K562 (cell line): ENCODE data around the gene CDCA3. TPM values are rescaled to one million over a fixed set of nuclear protein-coding genes. Genes with fewer than 3 reads are reported as not detected.

Experiments used
- ARHGAP35 ChIP-seq: fragments of 450-650 bp; IDR thresholded peaks from 2 replicates; pipeline ENCODE4 v1.6.1; 2018; ENCODE audit not compliant: partially characterized antibody
- FOSL1 ChIP-seq: fragments of 200-800 bp; sonication (Bioruptor generic); conservative IDR thresholded peaks from 2 replicates; pipeline ENCODE4 v1.6.1; 2016; ENCODE audit warnings: missing genetic modification characterization, missing compliant biosample characterization
- MBD2 ChIP-seq: sonication (generic); IDR thresholded peaks from 2 replicates; pipeline ENCODE4 v1.6.1; 2016; ENCODE audit warnings: low read depth, borderline replicate concordance
- MCM2 ChIP-seq: fragments of 450-650 bp; IDR thresholded peaks from 2 replicates; pipeline ENCODE4 v1.6.1; 2017; ENCODE audit warnings: low read depth, mild to moderate bottlenecking
- PHB ChIP-seq: fragments of 250-450 bp; sonication (Bioruptor Pico); IDR thresholded peaks from 2 replicates; pipeline ENCODE4 v1.5.0; 2021
- POLR2AphosphoS5 ChIP-seq: IDR thresholded peaks from 2 replicates; pipeline ENCODE4 v1.6.1; 2011; ENCODE audit warnings: mild to moderate bottlenecking, low read depth, low read length, moderate library complexity; ENCODE audit not compliant: control insufficient read depth, insufficient read depth
- ZBTB1 ChIP-seq: sonication (generic); formaldehyde crosslinking; IDR thresholded peaks from 2 replicates; pipeline ENCODE4 v1.8.1; 2023; ENCODE audit warnings: missing genetic modification reagents, low read depth, mild to moderate bottlenecking, borderline replicate concordance
- ZC3H11A ChIP-seq: IDR thresholded peaks from 2 replicates; pipeline ENCODE4 v1.6.1; 2012; ENCODE audit warnings: low read depth, low read length, improper control_type of control experiment
- ZNF668 ChIP-seq: fragments of 250-450 bp; sonication (Bioruptor Pico); IDR thresholded peaks from 2 replicates; pipeline ENCODE4 v1.8.0; 2022; ENCODE audit warnings: mild to moderate bottlenecking, inconsistent platforms
- polyA plus RNA-seq, 8 experiments: library from polyadenylated mRNA; depleted of rRNA in 4 of 8; stranded (reverse) in 5 of 8; unstranded in 3 of 8; fragments of >200 nt; fragmentation: Nextera tagmentation in 2 of 8; fragmentation: Illumina TruSeq in 1 of 8; extraction: Ambion mirVana in 2 of 8; extraction: Trizol in 1 of 8; gene quantifications; 2 replicates each; pipeline versions ENCODE4 v1.2.1 to v1.2.3, GENCODE V29; 2011 to 2014; ENCODE audit warnings: inconsistent platforms in 1 of 8, missing spikeins in 1 of 8
- total RNA-seq, 7 experiments: library from RNA; depleted of rRNA in 6 of 7; stranded (reverse); fragments of >200 nt in 6 of 7; fragmentation: Illumina TruSeq in 2 of 7; extraction: Trizol in 2 of 7; gene quantifications; 2 replicates each; pipeline versions ENCODE4 v1.2.1 to v1.2.3, GENCODE V29; 2011 to 2021; ENCODE audit warnings: low replicate concordance in 1 of 7
- TF ChIP-seq, protein P1 (sequence below), 2 experiments: fragments of 450-650 bp; IDR thresholded peaks; 2 replicates each; pipeline ENCODE4 v1.6.1; 2016; ENCODE audit warnings: mild to moderate bottlenecking in 2 of 2, borderline replicate concordance in 1 of 2, low read depth in 1 of 2, moderate library complexity in 1 of 2
- TF ChIP-seq, protein P2 (sequence below): fragments of 150-350 bp; IDR thresholded peaks from 2 replicates; pipeline ENCODE4 v1.6.1; 2014; ENCODE audit warnings: low read depth, mild to moderate bottlenecking, low read length, borderline replicate concordance
- TF ChIP-seq, protein P3 (sequence below): sonication (generic); formaldehyde crosslinking; IDR thresholded peaks from 2 replicates; pipeline ENCODE4 v1.9.0; 2022; ENCODE audit warnings: mild to moderate bottlenecking, missing genetic modification reagents
- TF ChIP-seq, protein P4 (sequence below): fragments of 450-650 bp; IDR thresholded peaks from 2 replicates; pipeline ENCODE4 v1.7.0; 2016; ENCODE audit warnings: borderline replicate concordance

Gene CDCA3
- total and polyA plus RNA-seq, 9 of the 15 experiments (the other 6 are each of a cell fraction or from before 2014, with no cell fraction given) = 24.2 to 80.8 (median 55.1) TPM

DNA sequence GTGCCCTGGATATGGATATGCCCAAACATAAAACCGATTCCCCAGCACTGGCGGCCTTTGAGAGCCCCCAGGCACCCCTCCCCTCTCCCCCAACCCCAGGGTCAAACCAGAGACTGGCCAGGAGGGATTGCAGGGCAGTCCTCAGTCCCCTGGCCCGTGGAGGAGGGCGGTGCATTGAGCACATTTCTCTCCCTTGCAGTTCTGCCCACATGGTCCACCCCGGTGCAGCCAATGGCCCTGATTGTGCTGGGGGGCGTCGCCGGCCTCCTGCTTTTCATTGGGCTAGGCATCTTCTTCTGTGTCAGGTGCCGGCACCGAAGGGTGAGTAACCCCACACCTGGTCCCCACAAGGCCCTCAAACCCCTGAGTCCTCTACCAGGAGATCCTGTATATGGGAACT, 32.9 kb downstream of the CDCA3 start (continued):
- TF ChIP-seq, protein P1, sequence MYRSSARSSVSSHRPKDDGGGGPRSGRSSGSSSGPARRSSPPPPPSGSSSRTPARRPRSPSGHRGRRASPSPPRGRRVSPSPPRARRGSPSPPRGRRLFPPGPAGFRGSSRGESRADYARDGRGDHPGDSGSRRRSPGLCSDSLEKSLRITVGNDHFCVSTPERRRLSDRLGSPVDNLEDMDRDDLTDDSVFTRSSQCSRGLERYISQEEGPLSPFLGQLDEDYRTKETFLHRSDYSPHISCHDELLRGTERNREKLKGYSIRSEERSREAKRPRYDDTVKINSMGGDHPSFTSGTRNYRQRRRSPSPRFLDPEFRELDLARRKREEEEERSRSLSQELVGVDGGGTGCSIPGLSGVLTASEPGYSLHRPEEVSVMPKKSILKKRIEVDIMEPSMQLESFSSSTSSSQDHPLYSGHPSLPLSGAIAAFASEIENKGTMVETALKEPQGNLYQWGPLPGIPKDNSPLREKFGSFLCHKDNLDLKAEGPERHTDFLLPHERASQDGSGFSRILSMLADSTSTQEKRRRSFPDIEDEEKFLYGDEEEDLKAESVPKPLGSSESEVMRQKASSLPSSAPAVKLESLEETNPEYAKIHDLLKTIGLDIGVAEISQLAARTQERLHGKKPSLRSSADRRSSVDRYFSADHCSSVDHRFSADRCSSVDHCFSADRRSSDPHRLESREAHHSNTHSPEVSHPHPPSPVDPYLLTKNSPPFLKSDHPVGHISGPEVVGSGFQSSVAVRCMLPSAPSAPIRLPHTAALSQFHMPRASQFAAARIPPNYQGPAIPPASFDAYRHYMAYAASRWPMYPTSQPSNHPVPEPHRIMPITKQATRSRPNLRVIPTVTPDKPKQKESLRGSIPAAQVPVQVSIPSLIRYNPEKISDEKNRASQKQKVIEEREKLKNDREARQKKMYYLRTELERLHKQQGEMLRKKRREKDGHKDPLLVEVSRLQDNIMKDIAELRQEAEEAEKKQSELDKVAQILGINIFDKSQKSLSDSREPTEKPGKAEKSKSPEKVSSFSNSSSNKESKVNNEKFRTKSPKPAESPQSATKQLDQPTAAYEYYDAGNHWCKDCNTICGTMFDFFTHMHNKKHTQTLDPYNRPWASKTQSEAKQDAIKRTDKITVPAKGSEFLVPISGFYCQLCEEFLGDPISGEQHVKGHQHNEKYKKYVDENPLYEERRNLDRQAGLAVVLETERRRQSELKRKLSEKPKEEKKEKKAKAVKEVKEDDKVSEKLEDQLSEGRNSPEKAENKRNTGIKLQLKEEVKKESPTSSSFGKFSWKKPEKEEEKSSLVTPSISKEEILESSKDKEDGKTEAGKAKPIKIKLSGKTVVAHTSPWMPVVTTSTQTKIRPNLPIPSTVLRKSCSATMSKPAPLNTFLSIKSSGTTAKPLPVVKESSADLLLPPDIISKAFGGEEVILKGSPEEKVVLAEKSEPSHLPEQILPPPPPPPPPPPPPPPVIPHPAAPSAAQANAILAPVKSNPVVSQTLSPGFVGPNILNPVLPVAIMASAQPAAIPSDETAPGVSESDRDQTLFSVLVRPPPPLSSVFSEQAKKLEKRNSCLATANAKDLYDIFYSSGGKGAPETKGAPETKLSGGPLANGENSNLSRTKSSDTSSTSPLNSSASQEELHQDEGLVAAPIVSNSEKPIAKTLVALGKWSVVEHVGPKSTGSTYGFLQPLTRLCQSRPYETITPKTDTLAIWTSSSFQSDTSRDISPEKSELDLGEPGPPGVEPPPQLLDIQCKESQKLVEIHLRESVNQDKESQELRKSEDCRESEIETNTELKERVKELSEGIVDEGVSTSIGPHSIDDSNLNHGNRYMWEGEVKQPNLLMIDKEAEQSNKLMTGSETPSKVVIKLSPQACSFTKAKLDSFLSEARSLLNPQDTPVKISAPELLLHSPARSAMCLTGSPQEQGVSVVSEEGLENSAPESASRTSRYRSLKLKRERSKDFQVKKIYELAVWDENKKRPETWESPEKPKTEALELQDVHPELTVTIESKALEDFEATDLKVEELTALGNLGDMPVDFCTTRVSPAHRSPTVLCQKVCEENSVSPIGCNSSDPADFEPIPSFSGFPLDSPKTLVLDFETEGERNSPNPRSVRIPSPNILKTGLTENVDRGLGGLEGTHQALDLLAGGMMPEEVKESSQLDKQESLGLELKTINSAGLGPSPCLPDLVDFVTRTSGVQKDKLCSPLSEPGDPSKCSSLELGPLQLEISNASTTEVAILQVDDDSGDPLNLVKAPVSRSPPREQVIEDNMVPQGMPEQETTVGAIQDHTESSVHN (IDR thresholded peaks at IDR 0.05; ENCODE audit: borderline replicate concordance in 1 of 2, low read depth in 1 of 2) = no peak
- TF ChIP-seq POLR2AphosphoS5 (no peak), MCM2 (no peak), ZNF668 (CRISPR knock-in tag) (no peak), ARHGAP35 (no peak), PHB (CRISPR knock-in tag) (no peak), FOSL1 (tag) (no peak), ZC3H11A (no peak), MBD2 (no peak), ZBTB1 (no peak)
- TF ChIP-seq, protein P2, sequence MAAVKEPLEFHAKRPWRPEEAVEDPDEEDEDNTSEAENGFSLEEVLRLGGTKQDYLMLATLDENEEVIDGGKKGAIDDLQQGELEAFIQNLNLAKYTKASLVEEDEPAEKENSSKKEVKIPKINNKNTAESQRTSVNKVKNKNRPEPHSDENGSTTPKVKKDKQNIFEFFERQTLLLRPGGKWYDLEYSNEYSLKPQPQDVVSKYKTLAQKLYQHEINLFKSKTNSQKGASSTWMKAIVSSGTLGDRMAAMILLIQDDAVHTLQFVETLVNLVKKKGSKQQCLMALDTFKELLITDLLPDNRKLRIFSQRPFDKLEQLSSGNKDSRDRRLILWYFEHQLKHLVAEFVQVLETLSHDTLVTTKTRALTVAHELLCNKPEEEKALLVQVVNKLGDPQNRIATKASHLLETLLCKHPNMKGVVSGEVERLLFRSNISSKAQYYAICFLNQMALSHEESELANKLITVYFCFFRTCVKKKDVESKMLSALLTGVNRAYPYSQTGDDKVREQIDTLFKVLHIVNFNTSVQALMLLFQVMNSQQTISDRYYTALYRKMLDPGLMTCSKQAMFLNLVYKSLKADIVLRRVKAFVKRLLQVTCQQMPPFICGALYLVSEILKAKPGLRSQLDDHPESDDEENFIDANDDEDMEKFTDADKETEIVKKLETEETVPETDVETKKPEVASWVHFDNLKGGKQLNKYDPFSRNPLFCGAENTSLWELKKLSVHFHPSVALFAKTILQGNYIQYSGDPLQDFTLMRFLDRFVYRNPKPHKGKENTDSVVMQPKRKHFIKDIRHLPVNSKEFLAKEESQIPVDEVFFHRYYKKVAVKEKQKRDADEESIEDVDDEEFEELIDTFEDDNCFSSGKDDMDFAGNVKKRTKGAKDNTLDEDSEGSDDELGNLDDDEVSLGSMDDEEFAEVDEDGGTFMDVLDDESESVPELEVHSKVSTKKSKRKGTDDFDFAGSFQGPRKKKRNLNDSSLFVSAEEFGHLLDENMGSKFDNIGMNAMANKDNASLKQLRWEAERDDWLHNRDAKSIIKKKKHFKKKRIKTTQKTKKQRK = no peak
- TF ChIP-seq, protein P3, sequence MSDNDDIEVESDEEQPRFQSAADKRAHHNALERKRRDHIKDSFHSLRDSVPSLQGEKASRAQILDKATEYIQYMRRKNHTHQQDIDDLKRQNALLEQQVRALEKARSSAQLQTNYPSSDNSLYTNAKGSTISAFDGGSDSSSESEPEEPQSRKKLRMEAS (CRISPR knock-in tag) = no peak
- TF ChIP-seq, protein P4, sequence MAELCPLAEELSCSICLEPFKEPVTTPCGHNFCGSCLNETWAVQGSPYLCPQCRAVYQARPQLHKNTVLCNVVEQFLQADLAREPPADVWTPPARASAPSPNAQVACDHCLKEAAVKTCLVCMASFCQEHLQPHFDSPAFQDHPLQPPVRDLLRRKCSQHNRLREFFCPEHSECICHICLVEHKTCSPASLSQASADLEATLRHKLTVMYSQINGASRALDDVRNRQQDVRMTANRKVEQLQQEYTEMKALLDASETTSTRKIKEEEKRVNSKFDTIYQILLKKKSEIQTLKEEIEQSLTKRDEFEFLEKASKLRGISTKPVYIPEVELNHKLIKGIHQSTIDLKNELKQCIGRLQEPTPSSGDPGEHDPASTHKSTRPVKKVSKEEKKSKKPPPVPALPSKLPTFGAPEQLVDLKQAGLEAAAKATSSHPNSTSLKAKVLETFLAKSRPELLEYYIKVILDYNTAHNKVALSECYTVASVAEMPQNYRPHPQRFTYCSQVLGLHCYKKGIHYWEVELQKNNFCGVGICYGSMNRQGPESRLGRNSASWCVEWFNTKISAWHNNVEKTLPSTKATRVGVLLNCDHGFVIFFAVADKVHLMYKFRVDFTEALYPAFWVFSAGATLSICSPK = no peak
- TF ChIP-seq, all 486 proteins: peak for 0
